AG04450 (cell line): ENCODE results near the gene STK33. TPM values are rescaled to one million over a fixed set of nuclear protein-coding genes. Genes with fewer than 3 reads are reported as not detected.

Source experiments
- CTCF ChIA-PET: fragments of 300-600, 350-600 bp; formaldehyde crosslinking; extraction: SDS; loops from one replicate; lab custom pipeline; 2022; ENCODE audit warnings: antibody characterized with exemption, inconsistent platforms; lab: Charles Lee
- POLR2A ChIA-PET: fragments of 350-600 bp; formaldehyde crosslinking; extraction: SDS; loops from one replicate; lab custom pipeline; 2021; ENCODE audit warnings: antibody characterized with exemption, inconsistent platforms; lab: Yijun Ruan, JAX
- DNase-seq: peaks from one replicate; pipeline ENCODE4 v3.0.0-alpha.2; 2011; ENCODE audit warnings: low read depth, low spot score
- H3K27ac ChIP-seq: one replicate; pipeline ENCODE4 v1.5.1; 2012; ENCODE audit warnings: low read depth, low read length, control low read depth
- H3K27me3 ChIP-seq: one replicate; pipeline ENCODE4 v1.6.0; 2012; ENCODE audit warnings: low read length; ENCODE audit not compliant: control insufficient read depth, insufficient read depth
- H3K4me3 ChIP-seq: 2 replicates; pipeline ENCODE4 v1.5.1; 2011; ENCODE audit warnings: mild to moderate bottlenecking, low read depth, low read length, control low read depth
- H3K9me3 ChIP-seq: 2 replicates; pipeline ENCODE4 v1.5.1; 2012; ENCODE audit warnings: low read length; ENCODE audit not compliant: control insufficient read depth, insufficient read depth
- polyA plus RNA-seq: library from polyadenylated mRNA; depleted of rRNA; stranded (reverse); fragments of >200 nt; gene quantifications from 2 replicates; pipeline ENCODE4 v1.2.3, GENCODE V29; 2011
- TF ChIP-seq, protein P1 (sequence below): IDR thresholded peaks from 2 replicates; pipeline ENCODE4 v1.5.1; 2011; ENCODE audit warnings: low read depth, low read length, control low read depth, inconsistent platforms

Gene STK33
- polyA plus RNA-seq, 1 experiment = 8.3 TPM

DNA sequence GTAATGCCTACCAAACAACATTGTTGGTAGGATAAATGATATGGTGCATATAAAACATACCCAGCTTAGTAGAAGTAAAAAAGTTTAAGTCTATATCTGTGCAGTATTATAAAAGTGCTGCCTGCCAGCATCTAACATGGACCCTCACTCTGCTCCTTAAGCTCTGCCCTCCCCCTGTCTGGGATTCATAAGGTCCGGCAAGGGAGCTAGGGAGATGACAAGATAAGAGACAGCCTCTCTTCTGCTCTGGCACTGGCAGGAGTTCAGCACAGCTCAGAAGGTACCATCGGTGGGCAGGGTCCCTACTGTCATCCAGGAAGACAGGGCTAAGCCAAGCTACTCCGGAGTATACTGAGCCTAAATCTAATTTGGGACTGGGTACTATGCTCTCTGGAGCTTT is 45.6 kb upstream of the STK33 start:
- no peak for DNase-seq
- Histone ChIP-seq H3K4me3 (no peak overlapping the region), H3K27ac (no peak overlapping the region), H3K27me3 (no peaks in the 10 kb centered on the region), H3K9me3 (peaks cover 3% of the 10 kb centered on the region; the same call in 1 of the 2 replicates)
- ChIA-PET POLR2A (interaction anchor here (0.6 kb wide), 2 partner anchors 43 to 130 kb away, joined by 3 to 6 read pairs; no protein-coding TSS in a partner anchor), CTCF (interaction anchor here (1.0 to 1.2 kb wide), 2 partner anchors 9 to 447 kb away, joined by 3 read pairs; no protein-coding TSS in a partner anchor)
- TF ChIP-seq, protein P1, sequence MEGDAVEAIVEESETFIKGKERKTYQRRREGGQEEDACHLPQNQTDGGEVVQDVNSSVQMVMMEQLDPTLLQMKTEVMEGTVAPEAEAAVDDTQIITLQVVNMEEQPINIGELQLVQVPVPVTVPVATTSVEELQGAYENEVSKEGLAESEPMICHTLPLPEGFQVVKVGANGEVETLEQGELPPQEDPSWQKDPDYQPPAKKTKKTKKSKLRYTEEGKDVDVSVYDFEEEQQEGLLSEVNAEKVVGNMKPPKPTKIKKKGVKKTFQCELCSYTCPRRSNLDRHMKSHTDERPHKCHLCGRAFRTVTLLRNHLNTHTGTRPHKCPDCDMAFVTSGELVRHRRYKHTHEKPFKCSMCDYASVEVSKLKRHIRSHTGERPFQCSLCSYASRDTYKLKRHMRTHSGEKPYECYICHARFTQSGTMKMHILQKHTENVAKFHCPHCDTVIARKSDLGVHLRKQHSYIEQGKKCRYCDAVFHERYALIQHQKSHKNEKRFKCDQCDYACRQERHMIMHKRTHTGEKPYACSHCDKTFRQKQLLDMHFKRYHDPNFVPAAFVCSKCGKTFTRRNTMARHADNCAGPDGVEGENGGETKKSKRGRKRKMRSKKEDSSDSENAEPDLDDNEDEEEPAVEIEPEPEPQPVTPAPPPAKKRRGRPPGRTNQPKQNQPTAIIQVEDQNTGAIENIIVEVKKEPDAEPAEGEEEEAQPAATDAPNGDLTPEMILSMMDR = no peak

DNA sequence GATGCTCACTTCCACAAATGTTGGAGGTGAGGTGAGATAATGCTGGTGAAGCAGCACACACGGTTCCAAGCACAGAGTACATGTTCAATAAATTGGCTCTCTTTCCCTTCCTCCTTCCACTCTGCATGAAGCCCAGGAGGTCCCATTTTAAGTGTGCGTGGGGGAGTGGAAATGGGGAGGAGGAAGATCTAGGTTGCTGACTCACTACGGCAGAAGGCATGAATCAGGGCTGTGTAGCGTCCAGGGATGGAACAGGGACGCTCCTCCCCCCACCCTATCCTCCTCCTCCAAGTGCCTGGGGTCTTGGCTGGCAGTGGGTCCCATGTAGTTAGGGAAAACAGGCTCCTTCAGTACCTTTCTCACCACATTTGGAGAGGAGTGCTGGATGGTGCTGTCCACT is 44.3 kb upstream of the STK33 start:
- Histone ChIP-seq H3K9me3 (peaks cover 3% of the 10 kb centered on the region; the same call in 1 of the 2 replicates), H3K27ac (no peak overlapping the region), H3K27me3 (no peaks in the 10 kb centered on the region), H3K4me3 (no peak overlapping the region)
- TF ChIP-seq, protein P1 = no peak
- ChIA-PET POLR2A (no interaction called here), CTCF (no interaction called here)
- no peak for DNase-seq

DNA sequence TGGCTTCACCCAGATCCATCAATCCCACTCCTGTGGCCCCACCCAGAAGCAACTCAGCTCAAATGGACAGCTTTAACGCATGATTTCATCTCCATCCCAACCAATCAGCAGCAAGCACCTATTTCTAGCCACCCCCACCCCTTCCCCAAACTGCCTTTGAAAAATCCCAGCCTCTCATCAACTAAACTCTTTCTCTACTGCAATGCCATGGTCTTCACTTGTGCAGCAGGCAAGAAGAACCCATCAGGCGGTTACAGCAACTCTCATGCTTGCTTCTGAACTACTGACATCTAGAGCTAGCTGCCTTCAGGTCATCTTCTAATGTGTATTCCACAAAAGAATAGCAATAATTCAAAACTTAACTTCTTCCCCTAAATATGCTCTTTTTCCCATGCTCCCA is 42.1 kb upstream of the STK33 start:
- TF ChIP-seq, protein P1 = no peak
- Histone ChIP-seq H3K9me3 (peaks cover 3% of the 10 kb centered on the region; the same call in 1 of the 2 replicates), H3K27ac (no peak overlapping the region), H3K4me3 (no peak overlapping the region), H3K27me3 (no peaks in the 10 kb centered on the region)
- ChIA-PET CTCF (no interaction called here), POLR2A (no interaction called here)
- DNase-seq = no peak

DNA sequence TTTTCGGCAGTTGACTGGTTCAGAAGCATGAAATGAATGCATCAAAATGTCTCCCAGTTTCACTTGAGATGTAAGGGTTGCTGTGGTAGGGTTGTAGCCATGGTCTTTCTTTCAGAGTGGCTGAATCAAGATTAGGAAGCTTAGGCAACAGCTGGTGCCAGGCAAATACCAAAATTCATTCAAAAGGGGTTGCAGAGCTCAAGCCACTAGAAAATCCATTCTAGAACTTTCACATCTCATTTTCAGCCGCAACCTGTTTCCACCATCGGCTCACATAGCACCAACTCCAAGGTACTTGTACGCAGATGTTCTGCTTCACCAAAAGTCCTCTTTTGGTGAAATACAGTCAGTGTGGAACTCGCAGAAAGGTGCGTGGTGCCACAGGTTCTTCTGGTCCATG is 40.5 kb upstream of the STK33 start:
- TF ChIP-seq, protein P1 = no peak
- DNase-seq = no peak
- ChIA-PET CTCF (no interaction called here), POLR2A (no interaction called here)
- H3K4me3 ChIP-seq = no peak overlapping the region
- H3K27ac ChIP-seq = no peak overlapping the region
- no peaks in the 10 kb centered on the region for H3K27me3 ChIP-seq
- peaks cover 3% of the 10 kb centered on the region; the same call in 1 of the 2 replicates for H3K9me3 ChIP-seq

DNA sequence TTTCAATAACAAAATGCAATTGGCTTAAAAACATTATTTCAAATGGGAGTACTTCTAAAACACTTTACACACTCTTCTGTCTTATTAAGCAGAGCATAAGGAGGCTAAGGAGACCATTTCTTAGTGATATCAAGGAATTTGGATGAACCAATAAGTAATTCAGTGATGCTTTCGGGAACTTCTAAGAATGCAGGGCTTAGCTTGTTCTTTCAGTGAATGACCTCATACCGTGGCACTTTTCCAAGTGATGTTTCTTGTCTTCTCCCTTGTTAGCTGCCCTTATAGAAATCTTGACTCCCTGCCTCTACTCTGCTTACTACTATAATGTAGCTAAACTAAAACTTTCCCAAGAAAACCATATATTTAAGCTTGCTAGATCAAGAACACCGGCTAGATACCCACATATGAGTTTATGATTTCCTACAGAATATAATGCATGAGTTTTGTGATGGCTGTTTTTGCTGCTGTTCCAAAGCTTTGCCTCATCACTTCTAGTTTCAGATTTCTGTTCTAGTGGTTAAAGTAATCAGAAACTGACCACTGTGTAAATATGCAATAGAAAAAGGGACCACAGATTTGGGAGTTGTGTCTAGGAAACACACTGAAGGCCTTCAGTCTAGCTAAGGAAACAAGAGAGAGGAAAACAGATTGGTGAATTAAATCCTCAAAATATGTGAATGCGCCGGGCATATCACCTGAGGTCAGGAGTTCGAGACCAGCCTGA is 37.5 kb upstream of the STK33 start:
- peak; percentile 77 for DNase-seq
- Histone ChIP-seq H3K9me3 (peaks cover 3% of the 10 kb centered on the region; the same call in 1 of the 2 replicates), H3K27me3 (no peaks in the 10 kb centered on the region), H3K4me3 (no peak overlapping the region), H3K27ac (no peak overlapping the region)
- ChIA-PET POLR2A (interaction anchor here (1.0 to 1.3 kb wide), 3 partner anchors 27 to 51 kb away, joined by 4 to 5 read pairs (median 5); partner anchors contain the start of genes RPL27A and TRIM66), CTCF (no interaction called here)
- TF ChIP-seq, protein P1 = no peak
